ENCODE measurements around the gene DMPK. TPM values are rescaled to one million over a fixed set of nuclear protein-coding genes. Genes with fewer than 3 reads are reported as not detected.
"Not testable (repeated sequence)": the region's sequence is repeated elsewhere in the genome, so short reads cannot be mapped to it uniquely, and the experiment has no call there.

DMPK gene
- total RNA-seq, 1 donor from 2014 or later = 16.7 TPM

DNA sequence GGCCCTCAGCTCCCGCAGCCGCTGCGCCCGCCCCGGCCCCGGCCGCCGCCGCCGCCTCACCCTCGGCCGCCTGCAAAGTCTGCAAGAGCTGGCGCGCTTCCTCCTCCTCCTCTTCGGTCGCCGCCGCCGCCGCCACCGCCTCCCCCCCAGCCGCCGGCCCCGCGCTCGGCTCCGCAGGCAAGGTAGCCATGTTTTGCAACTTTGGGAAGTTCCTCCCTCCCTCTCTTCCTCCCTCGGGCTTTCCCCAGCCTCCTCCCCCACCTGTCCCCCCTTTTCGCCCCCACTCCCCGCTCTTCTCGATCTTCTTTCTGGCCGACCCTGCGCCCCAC is 13.7 kb downstream of the DMPK start:
- no peak for DNase-seq

DNA sequence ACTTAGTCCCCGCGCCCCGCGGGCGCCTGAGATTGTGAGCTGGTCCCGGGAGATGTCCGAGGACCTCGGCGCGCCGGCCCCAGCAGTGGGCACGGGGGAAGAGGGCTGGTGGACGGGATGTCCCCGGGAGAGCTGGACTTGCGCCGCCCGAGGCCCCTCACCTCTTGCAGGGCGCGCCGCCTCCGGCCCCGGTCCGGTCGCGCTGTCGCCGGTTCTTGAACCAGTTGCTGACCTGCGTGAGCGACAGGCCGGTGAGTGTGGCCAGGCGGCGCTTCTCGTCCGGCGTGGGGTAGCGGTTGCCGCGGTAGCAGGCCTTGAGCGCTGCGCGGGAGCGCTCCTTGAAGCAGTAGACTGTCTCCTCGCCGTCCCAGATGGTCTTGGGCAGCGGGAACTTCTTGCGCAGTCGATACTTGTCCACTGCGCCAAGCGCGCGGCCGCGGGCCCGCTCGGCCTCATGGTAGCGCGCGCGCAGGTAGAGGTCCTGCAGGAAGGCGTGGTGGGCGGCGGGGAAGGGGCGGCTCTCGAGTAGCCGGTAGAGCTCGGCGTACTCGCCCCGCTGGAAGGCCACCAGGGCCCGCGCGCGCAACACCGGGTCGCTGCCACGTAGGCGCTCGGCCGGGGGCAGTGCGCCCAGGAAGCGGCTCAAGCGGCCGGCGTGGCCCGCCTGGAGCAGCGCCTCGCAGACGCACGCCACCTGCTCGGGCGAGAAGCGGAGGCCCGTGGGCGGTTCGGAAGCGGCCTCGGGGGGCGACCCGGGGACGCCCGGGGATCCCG is 14.2 kb downstream of the DMPK start:
- no peak for DNase-seq

DNA sequence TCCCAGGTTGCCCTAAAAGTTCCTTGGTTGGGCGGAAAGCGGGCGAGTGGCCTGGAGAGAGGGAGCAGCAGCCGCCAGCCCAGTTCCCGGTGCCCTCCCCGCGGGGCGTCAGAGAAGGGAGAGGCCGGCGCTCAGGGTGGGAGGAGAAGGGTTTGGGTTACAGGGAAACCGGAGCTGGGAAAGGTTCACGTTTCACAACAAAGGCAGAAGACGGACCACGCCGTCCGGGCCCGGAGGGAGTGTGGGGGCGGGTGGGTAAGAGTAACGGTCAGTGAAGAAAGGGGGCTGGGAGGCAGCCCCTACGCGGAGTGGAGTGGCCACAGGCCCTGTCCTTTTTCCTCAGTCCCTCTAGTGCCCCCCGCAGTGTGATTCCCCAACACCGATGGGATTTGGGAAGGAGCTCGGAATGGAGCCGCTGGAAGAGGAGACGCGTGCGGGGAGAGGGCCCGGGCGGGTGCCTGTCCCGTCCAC is 14.8 kb downstream of the DMPK start:
- no peak for DNase-seq

DNA sequence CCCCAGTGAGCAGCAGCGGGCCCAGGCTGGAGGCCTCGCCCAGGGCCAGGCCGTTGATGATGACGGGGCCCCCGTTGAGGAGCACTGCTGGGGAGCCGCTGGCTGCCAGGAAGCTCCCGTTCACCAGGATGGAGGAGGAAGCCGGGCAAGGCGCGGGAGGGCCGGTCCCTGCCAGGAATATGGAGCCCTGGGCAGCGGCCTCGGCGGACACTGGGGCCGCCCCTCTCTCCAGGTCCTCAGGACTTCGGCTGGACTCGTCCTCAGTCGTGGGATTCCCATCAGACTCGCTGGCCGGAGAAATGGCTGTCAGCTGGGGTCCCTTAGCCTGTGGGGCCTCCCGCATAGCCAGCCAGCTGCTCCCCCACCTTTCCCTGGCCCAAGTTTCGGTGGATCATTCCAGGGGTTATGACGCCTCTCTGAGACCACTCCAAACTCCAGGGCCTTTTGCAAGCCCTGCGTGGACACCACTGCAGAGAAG is 15.4 kb downstream of the DMPK start:
- DNase-seq = no peak

- no peak for DNase-seq
Observed at GRCh38 chr19:45766296-45766868, 15.9 kb downstream of the DMPK start.

GRCh38 chr19:45765702-45766295 is 16.5 kb downstream of the DMPK start:
- no peak for DNase-seq

DNA sequence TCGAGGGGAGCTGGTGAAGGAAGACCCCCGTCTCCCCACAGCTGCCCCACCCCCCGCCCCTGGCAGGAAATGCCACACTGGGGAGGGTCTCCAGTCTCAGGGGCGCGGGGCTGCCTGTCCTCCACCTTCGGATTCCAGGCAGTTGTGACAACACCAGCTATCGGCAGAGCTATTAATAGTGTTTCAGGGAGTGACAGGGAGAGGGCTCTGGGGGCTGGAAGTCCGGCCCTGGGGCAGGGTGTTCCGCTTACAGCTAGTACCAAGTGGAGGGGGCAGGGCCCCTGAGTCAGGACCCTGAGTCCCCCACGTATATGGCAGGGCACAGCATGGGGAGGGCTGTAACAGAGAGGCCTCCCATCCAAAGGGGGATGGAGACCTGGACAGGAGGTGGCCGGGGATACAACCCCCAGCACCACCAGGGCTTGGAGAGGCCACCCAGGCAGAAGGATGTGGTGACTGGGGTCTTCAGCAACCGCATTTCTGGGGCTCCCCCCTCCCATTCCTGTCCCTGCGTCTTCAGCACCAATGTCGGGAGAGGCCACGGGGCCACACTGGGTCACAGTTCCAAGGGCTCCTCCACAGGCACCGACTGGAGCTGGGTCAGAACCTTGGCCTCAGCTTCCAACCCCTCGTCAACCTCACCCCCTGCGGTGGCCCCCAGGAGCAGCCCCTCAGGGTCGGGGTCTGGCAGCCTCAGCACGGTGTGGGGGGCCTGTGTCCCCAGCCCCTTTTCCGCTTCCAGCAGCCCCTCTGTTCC is 17.2 kb downstream of the DMPK start:
- DNase-seq = no peak

DNA sequence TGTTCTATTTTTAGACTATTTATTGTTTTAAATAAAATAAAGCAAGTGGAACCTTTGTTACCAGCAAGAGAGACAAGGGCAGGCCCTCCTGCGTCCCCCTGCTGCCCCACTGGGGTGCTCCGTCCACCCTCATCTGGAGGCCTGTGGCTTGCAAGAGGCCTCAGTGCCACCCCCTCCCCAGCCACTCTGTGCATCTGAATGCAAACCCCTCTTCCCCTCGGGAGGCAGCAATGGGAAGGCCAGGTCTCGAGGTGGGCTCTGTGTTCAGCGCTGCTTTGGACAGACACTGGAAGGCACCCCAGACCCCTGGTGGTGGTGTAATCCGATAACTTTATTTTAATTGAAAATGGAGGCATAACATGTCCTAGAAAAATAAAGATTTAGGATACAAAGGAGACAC is 17.8 kb downstream of the DMPK start:
- no peak for DNase-seq

- no peak for DNase-seq
Observed at GRCh38 chr19:45763691-45764294, 18.5 kb downstream of the DMPK start.

DNA sequence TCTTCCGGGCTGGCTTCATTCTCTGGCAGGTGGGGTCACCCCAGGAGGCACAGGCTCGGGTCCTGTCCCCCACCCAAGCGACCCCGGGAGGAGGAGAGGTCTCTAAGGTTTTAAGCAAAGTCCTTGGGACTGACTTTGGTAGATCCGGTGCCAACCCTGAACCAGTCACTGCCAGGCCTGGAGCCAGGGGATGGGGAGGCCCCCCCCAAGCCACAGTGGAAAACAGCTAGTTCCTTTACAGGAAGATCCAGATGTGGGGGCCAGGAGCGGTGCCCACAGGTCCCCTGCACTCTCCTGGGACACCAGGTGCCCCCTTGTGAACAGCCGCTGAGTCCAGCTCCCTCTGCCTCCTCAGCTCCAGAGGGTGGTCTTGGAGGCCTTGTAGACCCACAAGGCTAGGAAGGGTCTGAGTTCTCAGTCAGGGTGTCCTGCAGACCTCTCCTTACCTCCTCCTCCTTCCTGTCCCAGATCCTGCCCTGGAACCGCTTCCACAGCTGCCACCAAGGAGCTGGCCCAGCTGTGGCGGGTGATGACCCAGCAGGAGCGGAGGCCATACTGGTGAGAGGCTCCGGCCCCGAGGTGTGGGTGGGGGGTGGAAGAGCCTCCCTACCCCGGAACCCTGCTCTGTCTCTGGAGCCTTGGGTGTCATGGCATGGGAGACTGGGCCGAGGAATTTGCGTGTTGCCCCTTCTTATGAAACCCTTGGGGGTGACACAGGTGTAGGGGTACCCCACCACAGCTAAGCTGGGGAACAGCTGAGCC is 19.2 kb downstream of the DMPK start:
- DNase-seq = no peak

DNA sequence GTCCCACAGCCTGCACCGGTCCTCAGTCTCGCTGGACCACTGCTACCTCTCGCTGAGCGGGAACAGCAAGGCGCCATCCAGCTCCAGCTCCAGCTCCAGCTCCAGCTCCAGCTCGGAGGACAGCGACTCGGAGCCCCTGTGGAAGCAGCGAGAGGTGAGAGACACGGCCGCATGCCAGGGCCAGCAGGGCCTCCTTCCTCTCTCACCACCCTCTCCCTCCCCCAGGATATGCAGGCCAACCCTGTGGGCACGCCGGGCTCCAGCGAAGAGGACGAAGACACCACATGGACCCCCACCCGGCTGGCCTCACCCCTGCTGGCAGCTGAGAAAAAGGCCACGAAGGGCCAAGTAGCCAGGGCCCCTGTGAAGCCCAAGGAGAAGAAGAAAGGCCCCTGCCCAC is 20.6 kb downstream of the DMPK start:
- DNase-seq = no peak

- no peak for DNase-seq
Observed at GRCh38 chr19:45758921-45759320, 23.4 kb downstream of the DMPK start.

GRCh38 chr19:45757695-45758094 is 24.6 kb downstream of the DMPK start:
- DNase-seq = no peak

DNA sequence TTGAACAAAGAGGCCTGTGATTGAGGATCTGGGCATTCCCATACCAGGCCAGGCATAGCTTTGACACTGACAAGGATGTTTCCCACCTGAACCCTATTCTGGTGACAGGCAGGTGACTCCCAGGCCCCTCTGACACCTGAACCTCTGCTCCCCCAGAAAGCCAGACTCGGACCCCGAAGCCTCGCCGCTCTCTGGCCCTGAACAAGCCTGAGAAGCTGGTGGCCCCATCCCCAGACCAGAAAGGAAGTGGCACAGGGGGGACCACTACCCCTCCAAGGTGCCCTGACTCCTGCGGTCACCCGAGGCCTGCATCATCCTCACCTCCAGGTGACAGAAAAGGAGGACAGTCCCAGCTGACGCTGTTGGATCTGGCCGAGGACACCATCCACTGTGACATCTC is 28.0 kb downstream of the DMPK start:
- no peak for DNase-seq

DNA sequence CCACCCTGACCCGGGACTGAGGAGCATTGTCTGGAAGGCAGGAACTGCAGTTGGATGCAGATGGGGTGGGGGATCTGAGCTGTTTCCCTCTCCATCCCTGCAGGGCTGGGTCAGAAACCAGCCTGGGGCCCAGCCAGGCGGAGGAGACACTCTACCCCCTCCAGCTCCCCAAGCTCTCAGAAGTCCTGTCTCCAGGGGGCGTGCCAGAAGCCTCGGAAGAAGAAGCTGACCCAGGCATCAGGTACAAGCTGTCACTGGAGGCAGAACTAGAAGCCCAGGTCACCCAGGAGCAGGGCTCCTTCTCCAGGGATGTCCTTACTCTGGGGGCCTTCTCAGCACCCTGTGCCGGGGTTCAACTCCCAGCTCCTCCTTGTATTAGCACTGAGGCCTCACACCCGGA is 28.7 kb downstream of the DMPK start:
- DNase-seq = no peak

DNA sequence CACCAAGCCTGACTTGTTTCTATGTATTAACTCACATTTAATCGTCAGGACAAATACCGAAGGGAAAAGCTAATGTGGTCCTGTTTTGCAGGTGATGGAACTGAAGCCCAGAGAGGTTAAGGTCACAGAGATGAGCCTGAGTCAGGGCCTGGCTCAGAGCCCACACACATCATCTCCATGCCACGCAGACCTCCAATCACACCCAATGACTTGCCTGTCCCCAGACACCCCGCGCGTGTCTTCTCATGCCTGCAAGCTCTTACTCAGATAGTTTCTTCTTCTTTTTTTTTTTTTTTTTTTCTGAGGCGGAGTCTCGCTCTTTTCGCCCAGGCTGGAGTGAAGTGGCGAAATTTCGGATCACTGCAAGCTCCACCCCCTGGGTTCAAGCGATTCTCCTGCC is 29.7 kb downstream of the DMPK start:
- DNase-seq = no peak

GRCh38 chr19:45751483-45751882 is 30.8 kb downstream of the DMPK start:
- DNase-seq = not testable (repeated sequence)

DNA sequence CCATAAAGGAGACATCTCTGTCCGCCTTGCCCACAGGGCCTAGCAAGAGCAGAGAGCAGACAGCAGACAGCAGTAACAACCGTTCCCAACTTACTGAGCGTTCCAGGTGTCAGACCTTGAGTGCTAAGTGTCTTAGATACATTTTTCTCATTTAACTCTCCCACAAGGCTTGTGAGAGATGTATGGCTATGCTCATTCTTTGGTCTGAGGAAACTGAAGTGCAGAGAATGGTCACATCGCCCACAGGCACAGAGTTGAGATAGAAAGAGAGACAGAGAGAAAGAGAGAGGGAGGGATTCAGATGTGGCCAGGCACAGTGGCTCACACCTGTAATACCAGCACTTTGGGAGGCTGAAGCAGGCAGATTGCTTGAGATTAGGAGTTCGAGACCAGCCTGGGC is 34.8 kb downstream of the DMPK start:
- no peak for DNase-seq

GRCh38 chr19:45746866-45747265 is 35.4 kb downstream of the DMPK start:
- no peak for DNase-seq

GRCh38 chr19:45745606-45746005 is 36.7 kb downstream of the DMPK start:
- no peak for DNase-seq

GRCh38 chr19:45742969-45743368 is 39.3 kb downstream of the DMPK start:
- no peak for DNase-seq

Data from occipital lobe (tissue), 2 donors.